Adrenal gland (tissue), 12 donors: Measurements from ENCODE around the gene ZNF780A. TPM values are rescaled to one million over a fixed set of nuclear protein-coding genes. Genes with fewer than 3 reads are reported as not detected.

Experiments
- DNase-seq, 7 donors: peaks; one replicate each; pipeline ENCODE4 v3.0.0-alpha.2; 2019 to 2020
- H3K27ac ChIP-seq, 5 donors: fragments of 200-600 bp; sonication (generic) in 4 of 5; 1 replicate in 3 of 5; 2 replicates in 2 of 5; pipeline versions ENCODE4 v1.5.1 to v1.8.0; 2016 to 2020; ENCODE audit warnings: mild to moderate bottlenecking in 1 of 5
- H3K27me3 ChIP-seq: fragments of 200-600 bp; 2 replicates; pipeline ENCODE4 v1.8.0; 2021
- H3K36me3 ChIP-seq, 2 donors: fragments of 200-600 bp; replicated peaks in 1 of 2; 1 replicate in 1 of 2; 2 replicates in 1 of 2; pipeline versions ENCODE4 v1.5.1 to v1.8.0; 2018 to 2022
- H3K4me1 ChIP-seq, 2 donors: fragments of 200-600 bp; replicated peaks in 1 of 2; 1 replicate in 1 of 2; 2 replicates in 1 of 2; pipeline versions ENCODE4 v1.5.1 to v1.8.0; 2018 to 2021
- H3K4me3 ChIP-seq, 4 donors: fragments of 200-600 bp; sonication (generic) in 3 of 4; one replicate each; pipeline ENCODE4 v1.5.1; 2016 to 2018
- H3K9me3 ChIP-seq, 3 donors: fragments of 200-600 bp; sonication (generic) in 1 of 3; replicated peaks in 1 of 3; 1 replicate in 2 of 3; 2 replicates in 1 of 3; pipeline versions ENCODE4 v1.5.1 to v1.8.0; 2016 to 2021
- POLR2A ChIP-seq, 2 donors: fragments of 450-650 bp; IDR thresholded peaks; one replicate each; pipeline ENCODE4 v1.6.1; 2017; ENCODE audit warnings: antibody characterized with exemption in 2 of 2, mild to moderate bottlenecking in 2 of 2, moderate library complexity in 1 of 2
- WGBS, 4 donors: extraction: QIAGEN DNeasy Blood & Tissue Kit in 2 of 4; methylation state at CpG; one replicate each; pipeline versions ENCODE4 v1.1.5 to v1.1.7; 2013 to 2017; 5-methylcytosine and 5-hydroxymethylcytosine counted together
- intact Hi-C, 2 donors: fragments of 100-400 bp; cut with DNase I; formaldehyde crosslinking; loops; one replicate each; pipeline versions ENCODE4 v1.14.1 to v1.15.0; 2022 to 2023
- polyA plus RNA-seq, 3 donors: library from polyadenylated mRNA; stranded (reverse); fragments of 200-250 nt in 2 of 3; fragments of 350-450 nt in 1 of 3; fragmentation: Illumina TruSeq in 1 of 3; extraction: RNeasy Lipid Tissue Mini Kit (QIAGEN cat#74804) in 1 of 3; gene quantifications; one replicate each; pipeline ENCODE4 v1.2.3, GENCODE V29; 2013 to 2014
- total RNA-seq, 9 donors: library from RNA; depleted of rRNA in 4 of 9; stranded (reverse); fragments of >200 nt in 4 of 9; fragments of 120-200 nt in 1 of 9; fragmentation: NEBNext Ultra II Directional in 1 of 9; extraction: Animal tissue kit (Norgen Biotek cat#: 25700) in 1 of 9; gene quantifications; one replicate each; pipeline versions ENCODE4 v1.1.0 to v1.2.4, GENCODE V29; 2013 to 2023
- TF ChIP-seq, protein P1 (sequence below), 6 experiments: fragments of 450-650 bp in 4 of 6; fragments of 200-600 bp in 2 of 6; sonication (generic) in 1 of 6; IDR thresholded peaks; 1 replicate in 5 of 6; 2 replicates in 1 of 6; pipeline versions ENCODE4 v1.5.1 to v1.8.0; 2016 to 2021; ENCODE audit warnings: antibody characterized with exemption in 6 of 6, mild to moderate bottlenecking in 2 of 6, moderate library complexity in 1 of 6
- donor health status: healthy with polysubstance abuse.
- donor health status: Bipolar disorder and iron deficiency.
- donor health status: DM: yes; HTN: yes; CAD: no.
- donor health status: DM: no; HTN: no; CAD: no.
- donor health status: DM: no; HTN: no; CAD: no.
- donor health status: DM: yes; HTN: yes; CAD: no.

Gene ZNF780A
- total and polyA plus RNA-seq, 12 donors, result 12.9 to 65.6 (median 22.9) TPM

DNA sequence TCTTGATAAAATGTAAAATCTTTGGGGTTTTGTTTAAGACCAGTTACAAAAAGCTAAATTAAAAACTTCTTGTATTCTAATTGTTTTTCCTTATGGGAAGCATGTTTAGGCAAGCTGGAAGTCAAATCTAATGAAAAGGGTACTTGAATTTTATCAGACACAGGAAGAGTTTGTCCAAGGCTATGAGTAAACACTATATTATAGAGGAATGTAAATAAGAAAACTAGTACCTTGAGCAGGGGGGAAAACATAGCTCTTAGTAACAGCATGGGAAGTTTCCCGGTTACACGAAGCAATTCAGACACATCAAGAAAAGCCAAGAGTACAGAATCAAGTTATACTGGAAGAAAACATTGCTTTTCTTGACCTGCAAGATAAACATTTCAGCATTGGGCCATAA lies 19.8 kb upstream of the ZNF780A start:
- 73 to 88% (median 78%) methylated on average over 2 of the region's 2 CpGs for WGBS, 4 donors
- H3K9me3 ChIP-seq, result no peaks in the 10 kb centered on the region
- H3K4me1 ChIP-seq, result no peaks in the 10 kb centered on the region
- no peak for TF ChIP-seq POLR2A (IDR thresholded peaks at IDR 0.05)
- TF ChIP-seq, protein P1, sequence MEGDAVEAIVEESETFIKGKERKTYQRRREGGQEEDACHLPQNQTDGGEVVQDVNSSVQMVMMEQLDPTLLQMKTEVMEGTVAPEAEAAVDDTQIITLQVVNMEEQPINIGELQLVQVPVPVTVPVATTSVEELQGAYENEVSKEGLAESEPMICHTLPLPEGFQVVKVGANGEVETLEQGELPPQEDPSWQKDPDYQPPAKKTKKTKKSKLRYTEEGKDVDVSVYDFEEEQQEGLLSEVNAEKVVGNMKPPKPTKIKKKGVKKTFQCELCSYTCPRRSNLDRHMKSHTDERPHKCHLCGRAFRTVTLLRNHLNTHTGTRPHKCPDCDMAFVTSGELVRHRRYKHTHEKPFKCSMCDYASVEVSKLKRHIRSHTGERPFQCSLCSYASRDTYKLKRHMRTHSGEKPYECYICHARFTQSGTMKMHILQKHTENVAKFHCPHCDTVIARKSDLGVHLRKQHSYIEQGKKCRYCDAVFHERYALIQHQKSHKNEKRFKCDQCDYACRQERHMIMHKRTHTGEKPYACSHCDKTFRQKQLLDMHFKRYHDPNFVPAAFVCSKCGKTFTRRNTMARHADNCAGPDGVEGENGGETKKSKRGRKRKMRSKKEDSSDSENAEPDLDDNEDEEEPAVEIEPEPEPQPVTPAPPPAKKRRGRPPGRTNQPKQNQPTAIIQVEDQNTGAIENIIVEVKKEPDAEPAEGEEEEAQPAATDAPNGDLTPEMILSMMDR (IDR thresholded peaks at IDR 0.05), result no peak
- no peak for DNase-seq
- H3K27ac ChIP-seq, result no peak overlapping the region
- no peak overlapping the region for H3K4me3 ChIP-seq
- H3K27me3 ChIP-seq, result no peaks in the 10 kb centered on the region
- intact Hi-C loops, result no loop called here
- H3K36me3 ChIP-seq, result no peaks in the 10 kb centered on the region

- Histone ChIP-seq H3K4me3 (no peak overlapping the region), H3K4me1 (no peaks in the 10 kb centered on the region), H3K27ac (no peak overlapping the region), H3K36me3 (no peaks in the 10 kb centered on the region), H3K9me3 (no peaks in the 10 kb centered on the region), H3K27me3 (no peaks in the 10 kb centered on the region)
- TF ChIP-seq, protein P1 (IDR thresholded peaks at IDR 0.05), result no peak
- TF ChIP-seq POLR2A (IDR thresholded peaks at IDR 0.05), result no peak
- intact Hi-C loops, result no loop called here
- WGBS, 4 donors, result 53 to 66% (median 63%) methylated on average over 1 of the region's 1 CpG
- no peak for DNase-seq
These were observed 14.0 kb upstream of the ZNF780A start for GRCh38 chr19:40104754-40105153.

DNA sequence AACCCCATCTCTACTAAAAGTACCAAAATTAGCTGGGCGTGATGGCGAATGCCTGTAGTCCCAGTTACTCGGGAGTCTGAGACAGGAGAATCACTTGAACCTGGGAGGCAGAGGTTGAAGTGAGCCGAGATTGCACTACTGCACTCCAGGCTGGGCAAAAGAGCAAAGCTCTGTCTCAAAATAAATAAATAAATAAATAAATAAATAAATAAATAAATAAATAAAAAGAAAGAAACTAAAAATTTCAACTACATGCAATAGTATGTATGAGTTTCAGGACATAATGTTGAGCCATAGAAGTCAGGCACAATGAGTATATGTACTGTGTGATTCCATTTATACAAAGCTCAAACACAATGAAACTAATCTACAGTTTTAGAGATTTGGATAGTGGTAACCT lies 12.9 kb upstream of the ZNF780A start:
- 60 to 77% (median 71%) methylated on average over 4 of the region's 4 CpGs for WGBS, 4 donors
- Histone ChIP-seq H3K27ac (no peak overlapping the region), H3K4me3 (no peak overlapping the region), H3K4me1 (no peaks in the 10 kb centered on the region), H3K9me3 (no peaks in the 10 kb centered on the region), H3K36me3 (no peaks in the 10 kb centered on the region), H3K27me3 (no peaks in the 10 kb centered on the region)
- TF ChIP-seq POLR2A (IDR thresholded peaks at IDR 0.05), result no peak
- TF ChIP-seq, protein P1 (IDR thresholded peaks at IDR 0.05), result no peak
- intact Hi-C loops, result no loop called here
- DNase-seq, result no peak

- Histone ChIP-seq H3K36me3 (no peaks in the 10 kb centered on the region), H3K4me3 (no peak overlapping the region), H3K4me1 (no peaks in the 10 kb centered on the region), H3K9me3 (no peaks in the 10 kb centered on the region), H3K27me3 (peaks cover 3% of the 10 kb centered on the region), H3K27ac (no peak overlapping the region)
- TF ChIP-seq, protein P1 (IDR thresholded peaks at IDR 0.05), result no peak
- no peak for TF ChIP-seq POLR2A (IDR thresholded peaks at IDR 0.05)
- no peak for DNase-seq
- intact Hi-C loops, result no loop called here
- WGBS, 4 donors, result 71 to 82% (median 76%) methylated on average over 1 of the region's 1 CpG
These were observed 11.1 kb upstream of the ZNF780A start for GRCh38 chr19:40101813-40102212.
